T-helper 2 cell (primary cell): ENCODE data around the gene PSMD5.

Source experiments
- DNase-seq, 5 experiments: peaks; one replicate each; pipeline versions ENCODE4 v3.0.0 to v3.0.0-alpha.2; 2012 to 2022

PSMD5 gene

DNA sequence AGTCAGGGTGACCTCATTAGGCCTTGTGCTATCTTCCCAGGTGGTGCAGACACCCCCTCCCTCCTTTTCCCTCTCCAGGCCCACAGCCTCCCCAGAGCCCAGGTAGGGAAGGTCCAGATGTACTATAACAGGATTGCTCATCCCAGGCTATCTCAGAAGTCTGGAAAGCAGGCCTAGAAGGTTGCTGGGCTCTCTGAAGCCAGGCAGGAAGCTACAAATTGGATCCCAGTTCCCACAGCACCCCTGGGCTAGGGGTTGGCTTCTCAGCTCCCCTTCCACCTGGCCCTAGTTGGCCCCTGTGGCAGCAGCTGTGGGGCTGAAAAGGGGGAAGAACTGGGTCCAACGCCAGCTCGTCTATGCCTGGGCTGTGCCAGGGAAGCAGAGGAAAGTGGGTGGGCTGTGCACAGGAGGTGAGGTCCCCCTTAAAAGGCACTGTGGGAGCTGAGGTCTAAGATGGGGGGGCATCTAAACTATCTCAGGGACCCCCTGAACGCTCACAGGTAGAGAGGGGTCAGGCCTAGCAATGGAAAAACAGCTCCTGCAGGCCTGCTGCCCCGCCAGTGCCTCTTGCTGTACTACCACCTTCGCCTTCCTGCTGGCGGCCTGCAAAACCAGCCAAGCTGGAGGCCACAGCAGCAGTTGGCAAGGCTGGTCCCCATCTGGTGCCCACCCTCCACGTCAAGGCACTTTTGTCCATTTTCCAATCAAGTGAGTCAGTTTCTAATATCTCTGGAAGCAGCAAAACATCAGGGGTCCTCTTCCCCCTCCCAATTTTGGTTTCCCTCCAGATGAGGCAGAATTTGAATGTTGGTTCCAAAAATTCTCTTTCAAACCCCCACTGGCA, 13.3 kb upstream of the PSMD5 start:
- DNase-seq, result no peak

DNA sequence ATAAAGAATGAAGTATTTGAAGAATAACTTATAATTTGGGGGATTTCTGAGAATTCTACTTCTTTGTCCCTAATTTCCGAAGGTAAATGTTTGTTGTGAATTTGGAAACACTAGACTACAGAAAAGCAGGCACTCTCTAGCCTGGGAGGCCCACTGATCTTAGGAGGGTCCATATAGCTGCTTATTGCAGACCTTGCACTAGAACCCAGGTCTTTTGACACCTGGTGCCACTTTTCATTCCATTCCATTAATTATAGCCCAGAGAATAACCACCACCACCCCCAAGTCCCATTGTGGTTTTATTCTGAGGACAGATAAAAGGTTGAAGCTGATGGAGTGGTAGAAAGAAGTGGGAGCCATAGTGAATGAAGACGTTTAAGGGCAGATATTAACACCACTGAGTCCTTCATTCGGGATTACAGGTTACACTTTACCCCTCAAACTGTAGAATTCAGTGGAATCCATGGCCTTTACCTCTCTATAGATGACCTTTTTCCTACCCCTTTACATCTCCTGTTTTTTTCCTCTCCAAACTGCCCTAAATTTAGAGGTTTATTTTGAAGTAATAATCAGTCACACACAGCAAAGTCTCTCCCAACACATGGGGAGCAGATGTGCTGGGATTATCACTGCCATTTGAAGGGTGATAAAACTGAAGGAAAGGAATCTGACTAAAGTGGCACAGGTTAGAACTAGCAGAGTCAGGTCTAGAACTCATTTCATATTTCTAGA, 12.0 kb upstream of the PSMD5 start:
- no peak for DNase-seq

DNA sequence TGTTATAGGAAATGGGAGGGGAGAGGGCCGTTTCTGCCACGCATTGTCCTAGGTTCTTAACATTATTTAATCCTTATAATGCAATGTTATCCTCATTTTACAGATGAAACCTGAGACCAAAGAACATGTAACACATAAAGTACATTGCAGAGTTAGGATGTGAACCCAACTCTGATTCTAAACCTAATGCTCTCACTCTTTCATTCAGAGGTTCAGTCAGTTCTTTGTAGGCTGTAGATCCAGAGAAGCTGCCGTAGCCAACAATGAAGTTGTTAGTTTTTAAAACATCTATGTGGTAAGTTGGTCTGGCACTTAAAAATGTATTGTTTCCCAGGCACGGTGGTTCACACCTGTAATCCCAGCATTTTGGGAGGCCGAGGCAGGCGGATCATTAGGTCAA, 10.5 kb upstream of the PSMD5 start:
- DNase-seq, result no peak

DNA sequence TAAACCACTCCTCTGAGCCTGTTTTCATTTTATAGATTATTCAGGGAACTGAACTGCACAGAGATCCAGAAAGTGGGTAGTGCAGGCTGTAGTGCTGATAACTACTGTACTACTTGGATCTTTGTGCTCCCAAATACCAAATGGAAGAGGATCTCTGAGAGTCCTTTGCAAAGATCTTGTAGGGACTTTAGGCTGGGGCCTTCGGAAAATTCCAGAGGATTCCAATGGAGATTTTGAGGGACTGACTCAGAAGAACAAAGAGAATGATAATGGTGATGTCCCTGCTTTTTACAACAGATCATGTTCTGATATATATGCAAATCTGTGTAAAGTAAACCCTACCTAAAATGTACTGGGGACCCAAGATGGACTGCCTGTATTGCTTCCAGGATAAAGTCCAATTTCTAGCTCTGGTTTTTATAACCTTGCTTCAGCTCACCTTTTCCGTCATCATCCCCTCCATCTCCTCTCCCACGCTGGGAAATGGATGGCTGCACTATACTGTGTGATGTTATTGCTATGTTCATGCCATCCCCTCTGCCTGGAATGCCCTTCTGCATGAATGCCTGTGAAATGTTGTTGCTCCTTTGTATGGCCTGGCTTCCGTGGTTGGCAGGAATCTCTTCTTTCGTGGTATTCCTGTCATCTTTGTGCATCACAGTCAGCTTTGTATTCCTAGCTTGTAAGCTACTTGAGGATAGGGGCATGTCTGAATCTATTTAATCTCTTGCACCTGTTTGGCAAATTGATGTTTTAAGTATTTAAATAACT, 9.7 kb upstream of the PSMD5 start:
- no peak for DNase-seq

DNA sequence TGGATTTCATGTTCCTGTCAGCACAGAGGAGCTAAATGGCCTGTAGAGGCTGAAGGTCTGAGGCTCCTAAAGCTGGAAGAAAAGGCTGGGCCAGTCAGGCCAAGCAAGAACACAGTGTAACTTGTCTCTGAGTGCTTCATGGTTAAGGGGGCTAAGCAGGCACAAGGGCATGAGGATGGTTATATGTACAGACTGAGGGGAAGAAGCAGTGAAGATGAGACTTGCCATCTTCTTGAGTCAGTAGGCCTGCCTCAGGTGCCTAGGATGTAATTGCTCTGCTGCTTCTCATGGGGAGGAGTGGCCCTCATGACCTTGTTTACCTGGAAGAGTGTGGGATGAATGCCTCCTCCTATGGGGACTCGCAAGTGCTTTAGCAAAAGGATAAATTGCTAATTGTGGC, 8.7 kb upstream of the PSMD5 start:
- no peak for DNase-seq

DNA sequence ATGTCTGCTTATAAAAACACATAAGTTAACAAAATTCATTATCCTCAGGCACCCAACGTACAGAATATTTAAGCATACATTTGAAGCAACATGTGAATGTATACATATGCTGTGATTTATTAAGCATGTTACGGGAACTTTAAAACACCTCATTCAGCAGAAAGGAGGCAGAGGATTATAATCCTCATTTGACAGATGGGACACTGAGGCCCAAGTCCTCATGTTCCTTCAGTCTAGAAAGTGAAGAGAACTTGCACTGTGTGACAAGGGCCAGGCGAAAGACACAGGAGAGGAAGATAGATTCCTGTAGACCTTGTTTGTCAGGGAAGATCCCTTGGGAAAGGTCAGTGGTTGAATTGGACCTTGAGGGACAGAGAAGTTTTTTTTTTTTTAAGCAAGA, 7.6 kb upstream of the PSMD5 start:
- DNase-seq, result no peak

DNA sequence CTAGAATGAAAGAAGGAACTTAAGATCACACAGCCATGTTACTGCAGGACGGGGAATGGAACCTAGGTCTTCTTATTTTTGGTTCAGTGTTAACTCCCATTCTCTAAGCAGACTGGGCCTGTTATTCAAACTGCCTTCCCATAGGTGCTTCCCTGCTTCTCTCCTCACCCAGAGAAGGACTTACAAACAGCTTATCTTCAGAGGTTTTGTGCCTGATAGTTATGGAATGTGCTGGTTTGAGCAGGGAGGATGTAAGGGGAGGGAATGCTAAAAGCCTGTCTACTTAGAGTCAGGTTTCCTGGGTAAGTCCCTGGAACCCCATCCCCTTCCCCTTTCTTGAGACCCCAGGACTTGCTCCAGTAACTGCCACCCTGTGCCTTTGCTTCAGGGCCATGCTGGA, 4.2 kb upstream of the PSMD5 start:
- DNase-seq, result no peak

DNA sequence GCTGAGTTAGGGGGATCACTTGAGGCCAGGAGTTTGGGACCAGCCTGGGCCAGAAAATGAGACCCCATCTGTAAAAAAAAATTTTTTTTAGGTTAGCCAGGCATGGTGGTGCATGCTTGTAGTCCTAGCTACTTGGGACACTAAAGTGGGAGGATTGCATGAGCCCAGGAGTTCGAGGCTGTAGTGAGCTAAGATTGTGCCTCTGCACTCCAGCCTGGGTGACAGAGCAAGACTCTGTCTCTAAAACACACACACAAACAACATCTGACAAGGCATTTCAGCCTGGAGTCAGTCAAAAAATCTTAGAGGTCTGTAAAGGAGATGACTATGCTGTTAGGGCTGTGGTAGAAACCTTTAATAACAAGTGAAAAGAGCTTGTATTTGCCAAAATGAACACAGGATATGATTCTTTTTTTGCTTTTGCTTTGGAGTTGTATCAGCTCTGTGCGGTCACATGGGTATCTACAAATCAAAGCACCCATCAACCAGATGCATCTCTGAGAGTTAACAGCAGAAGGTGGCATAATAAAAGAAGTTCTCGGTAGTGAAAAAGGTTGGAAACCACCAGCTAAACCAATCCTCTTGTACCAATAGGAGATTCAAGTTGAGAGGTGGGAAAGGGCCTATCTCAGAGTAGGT, 3.6 kb upstream of the PSMD5 start:
- peak in 2 of 5 experiments; percentile 44 to 94 for DNase-seq

DNA sequence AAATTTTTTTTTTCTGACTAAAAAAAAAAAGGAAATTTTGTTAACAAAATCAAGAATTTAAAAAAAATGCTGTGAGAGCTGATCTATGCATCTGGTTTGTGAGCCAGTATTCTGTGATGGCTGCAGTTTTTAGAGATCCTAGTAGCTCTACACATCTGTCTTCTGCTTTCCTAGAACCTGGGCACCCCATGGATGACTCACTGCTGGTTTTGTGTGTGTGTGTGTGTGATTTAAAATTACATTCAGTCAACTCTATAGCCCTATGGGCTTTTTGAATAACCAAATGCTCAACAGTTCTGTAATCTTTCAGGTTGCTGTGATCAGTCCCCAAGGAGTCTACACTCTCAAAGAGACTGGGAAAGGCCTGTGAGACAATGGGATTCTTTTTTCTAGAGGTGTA, 2.5 kb upstream of the PSMD5 start:
- DNase-seq, result peak in 1 of 5 experiments; percentile 74

DNA sequence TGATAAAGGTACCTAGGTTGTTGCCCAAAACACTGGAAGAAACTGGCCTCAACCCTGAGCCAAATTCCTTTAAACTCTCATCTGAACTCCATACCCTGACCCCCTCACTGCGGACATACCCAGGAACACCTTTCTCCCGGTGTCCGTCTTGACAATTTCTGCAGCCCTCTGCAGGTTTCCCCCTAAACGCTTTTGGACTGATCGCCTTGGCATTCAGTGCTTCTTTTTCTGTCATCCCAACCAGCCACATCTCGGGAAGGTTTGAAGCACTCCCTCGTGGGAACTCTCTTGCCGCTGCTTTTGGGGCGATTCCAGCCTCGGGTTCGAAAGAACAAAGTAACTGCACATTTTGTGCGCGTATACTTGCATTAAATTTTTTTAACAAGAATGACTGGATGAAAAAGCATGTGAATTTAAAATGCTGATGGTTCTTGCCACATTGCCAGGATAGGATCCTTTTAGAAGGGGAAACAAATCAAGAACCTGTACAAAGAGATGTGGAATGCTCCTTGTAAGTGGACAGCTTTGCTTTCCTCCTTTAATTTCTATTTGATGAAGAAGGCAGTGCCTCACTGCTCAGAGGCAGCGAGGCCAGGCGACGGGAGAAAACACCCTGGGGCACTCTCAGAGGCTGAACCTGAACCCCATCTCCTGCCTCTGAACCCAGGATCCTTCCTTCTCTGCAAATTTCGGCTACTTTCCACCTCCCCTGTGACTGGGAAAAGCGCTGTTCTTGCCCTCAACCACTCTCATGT, 615 bp downstream of the PSMD5 start:
- DNase-seq, result peak in 1 of 5 experiments; percentile 24

DNA sequence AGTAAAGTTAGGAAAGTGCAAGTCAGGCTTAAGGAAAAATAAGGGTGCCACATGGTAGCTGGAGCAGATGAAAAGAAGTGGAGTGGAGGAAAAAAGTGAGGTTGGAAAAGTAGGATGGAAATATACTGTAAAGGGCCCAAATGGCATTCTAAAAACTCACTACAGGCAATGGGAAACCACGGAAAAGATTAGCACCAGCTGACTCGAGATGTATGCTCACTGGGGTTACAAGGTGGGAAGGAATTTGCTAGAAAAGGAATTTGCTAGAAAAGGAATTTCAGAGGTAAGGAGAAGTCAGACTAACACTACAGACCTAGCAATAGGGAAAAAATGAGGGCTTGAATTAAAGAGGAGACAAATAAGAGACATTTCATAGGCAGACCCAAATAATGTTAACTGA, 3.6 kb downstream of the PSMD5 start:
- no peak for DNase-seq

DNA sequence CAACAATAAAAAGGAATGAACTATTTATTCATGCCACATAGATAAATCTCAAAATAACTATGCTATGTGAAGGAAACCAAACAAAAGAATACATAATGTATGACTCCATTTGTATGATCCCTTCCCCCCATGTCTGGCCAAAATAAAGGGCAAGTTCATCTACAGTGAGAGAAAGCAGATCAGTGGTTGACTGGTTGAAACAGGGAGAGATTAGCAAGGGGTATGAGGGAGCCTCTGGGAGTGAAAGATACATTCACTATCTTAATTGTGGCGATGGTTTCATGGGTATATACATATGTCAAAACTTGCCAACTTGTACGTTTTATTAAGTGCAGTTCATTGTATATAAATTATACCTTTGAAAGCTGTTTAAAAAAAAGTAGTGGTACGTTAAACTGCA, 4.8 kb downstream of the PSMD5 start:
- DNase-seq, result no peak

DNA sequence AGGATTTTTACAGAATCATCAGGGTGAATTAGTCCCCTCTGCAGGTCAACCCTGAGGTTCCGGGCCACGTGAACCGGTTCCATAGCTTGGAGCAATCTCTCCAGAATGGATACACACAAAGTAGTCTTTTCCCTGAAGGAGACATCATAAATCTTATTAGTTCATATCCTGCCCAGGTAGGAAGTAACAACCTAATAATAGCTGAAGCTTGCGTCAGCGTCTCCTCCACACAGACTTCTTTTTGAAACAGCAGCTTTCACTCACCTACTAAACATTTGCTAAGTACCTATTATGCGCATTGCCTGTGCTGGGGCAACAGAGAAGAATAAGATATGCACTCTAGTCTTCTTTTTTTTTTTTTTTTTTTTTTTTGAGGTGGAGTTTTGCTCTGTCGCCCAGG, 9.4 kb downstream of the PSMD5 start:
- no peak for DNase-seq

DNA sequence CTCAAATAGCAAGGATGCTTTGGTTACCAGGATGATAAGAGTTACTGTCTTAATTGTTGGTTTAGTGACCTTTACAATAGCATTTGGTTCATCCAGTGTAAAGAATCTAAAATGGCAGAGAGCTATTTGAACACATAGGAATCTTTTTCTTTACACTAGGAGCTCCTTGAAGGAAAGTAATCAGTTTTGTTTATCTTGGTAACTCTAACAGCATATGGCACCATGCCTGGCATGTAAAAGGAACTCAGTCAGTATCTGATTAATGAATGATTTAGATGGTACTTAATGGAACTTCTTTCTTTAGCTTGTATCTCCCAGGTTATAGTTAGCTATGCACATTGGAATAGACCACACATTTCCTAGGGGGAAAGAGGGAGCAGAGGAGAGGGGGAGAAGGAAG, 9.9 kb downstream of the PSMD5 start:
- no peak for DNase-seq

DNA sequence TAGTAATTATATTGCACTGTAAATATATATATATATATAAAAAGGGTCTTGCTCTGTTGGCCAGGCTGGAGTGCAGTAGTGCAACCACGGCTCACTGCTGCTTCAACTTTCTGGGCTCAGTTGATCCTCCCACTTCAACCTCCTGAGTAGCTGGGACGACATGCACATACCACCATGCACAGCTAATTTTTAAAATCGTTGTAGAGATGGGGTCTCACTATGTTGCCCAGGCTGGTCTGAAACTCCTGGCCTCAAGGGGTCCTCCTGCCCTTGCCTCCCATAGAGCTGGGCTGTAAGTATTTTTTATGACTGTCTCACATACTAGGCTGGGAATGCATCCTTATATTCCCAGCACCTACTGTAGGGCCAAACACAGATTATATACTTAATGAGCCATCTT, 11.9 kb downstream of the PSMD5 start:
- no peak for DNase-seq

DNA sequence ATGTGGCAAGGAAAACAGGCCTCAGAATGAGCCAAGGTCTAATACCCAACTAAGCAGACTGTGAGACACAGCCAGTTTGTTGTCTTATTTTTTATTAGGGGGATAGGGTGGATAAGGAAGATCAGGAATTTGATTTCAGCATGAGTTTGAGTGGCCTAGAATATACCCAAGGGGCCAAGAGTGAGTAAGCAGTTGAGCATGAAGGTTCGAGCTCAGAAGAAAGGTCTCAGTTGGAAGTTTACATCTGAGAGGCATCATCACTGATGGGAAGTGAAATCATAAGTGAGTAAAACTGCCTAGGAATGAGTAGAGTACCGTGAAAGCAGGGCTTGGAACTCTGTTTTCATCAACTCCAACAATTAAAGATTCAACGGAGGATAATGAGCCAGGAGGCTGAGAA, 12.6 kb downstream of the PSMD5 start:
- no peak for DNase-seq

DNA sequence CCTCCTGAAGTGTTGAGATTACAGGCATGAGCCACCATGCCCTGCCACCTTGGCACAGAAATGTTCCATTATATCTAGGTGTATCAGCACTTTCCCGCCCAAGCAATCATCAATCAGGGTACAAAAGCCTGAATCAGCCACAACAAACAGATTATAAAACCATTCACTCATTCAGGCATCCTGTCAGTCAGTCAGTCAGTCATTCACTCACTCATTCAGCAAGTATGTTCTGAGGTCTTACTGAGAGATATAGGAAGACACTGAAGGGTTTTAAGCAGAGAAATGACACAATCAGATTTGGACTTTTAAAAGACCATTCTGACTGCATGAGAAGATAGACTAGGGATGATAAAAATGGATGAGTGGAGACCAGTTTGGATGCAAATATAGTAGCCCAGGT, 13.1 kb downstream of the PSMD5 start:
- no peak for DNase-seq

DNA sequence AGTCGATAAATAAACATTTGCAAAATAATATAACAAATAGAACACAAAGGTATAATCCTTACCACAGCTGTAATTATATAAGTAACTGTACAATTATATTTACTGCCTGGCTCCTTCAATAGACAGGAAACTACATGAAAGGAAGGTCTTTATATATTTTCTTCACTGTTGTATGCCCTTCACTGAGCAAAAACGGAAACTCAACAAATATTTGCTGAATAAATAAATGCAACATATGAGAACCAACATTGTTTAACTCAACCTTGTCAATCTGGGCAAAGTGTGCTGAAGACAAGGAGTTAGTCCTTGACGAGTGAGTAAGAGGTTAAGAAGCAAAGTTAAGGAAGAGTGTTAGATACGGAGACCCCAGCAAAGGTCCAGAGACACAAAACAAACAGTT, 22.6 kb downstream of the PSMD5 start:
- DNase-seq, result no peak

DNA sequence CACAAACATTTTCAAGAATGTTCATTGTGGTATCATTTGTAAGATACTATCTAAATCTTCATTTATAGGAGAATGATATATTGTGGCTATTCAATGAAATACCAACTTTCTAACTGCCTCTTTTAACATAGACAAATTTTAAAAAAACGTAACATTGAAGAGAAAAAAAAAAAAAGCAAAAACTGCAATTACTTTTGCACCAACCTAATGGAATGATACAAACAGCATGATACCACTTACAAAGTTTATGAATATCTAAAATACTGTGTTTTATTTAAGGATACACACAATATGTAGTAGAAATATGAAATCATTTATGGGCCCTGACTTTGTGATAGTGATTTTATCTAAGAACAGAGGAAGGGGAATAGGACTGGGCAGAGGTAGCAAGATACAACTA, 24.1 kb downstream of the PSMD5 start:
- DNase-seq, result peak in 1 of 5 experiments; percentile 25

DNA sequence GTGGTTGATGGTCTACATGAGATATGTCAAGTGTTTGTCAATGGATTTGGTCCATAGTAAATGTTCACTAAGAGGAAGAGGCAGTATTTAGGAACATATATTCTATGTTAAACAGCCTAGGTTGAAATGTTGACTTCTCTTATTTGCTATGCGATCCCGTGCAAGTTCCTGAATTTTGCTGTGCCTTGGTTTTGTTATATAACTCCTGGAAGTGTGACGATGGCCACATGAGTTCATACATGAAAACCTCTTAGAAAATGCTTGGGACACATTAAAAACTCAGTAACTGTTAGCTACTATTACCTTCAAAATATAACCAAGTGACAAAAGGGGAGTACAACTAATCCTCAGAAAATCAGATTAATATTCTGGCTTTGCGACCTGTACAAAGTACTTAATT, 27.6 kb downstream of the PSMD5 start:
- DNase-seq, result no peak

DNA sequence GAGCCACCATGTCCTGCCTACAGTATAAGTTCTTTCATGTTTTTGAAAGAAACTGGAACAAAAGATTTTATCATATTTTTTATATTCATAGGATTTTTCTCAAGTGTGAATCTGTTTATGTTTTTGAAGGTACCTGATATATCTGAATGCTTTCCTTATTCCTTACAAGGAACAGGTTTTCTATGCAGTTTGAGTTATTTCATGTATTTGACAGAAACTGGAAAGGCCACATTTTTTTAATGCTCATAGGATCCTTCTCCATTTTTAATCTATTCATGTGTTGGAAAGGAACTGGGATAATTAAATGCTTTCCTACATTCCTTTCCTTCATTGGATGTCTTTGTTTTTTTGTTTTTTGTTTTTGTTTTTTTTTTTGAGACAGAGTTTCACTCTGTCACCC, 33.8 kb downstream of the PSMD5 start:
- DNase-seq, result no peak
